Hypothalamus (tissue), 51 donors: ENCODE measurements around the gene RUNDC1.
"Not testable (repeated sequence)": the region's sequence is repeated elsewhere in the genome, so short reads cannot be mapped to it uniquely, and the experiment has no call there.

ENCODE experiments used
- DNase-seq, 51 donors: peaks; one replicate each; lab custom pipeline; 2025; lab: John Stamatoyannopoulos, UW

The RUNDC1 gene

GRCh38 chr17:42980274-42980765 lies at the start of gene RUNDC1:
TSS of gene RUNDC1 (plus strand) at chr17:42980565. CDS start at chr17:42980577, 12 bp downstream.
- DNase-seq = peak; percentile 11 to 88 (median 72)

- peak in 29 of 51 donors; percentile 1 to 56 (median 15) for DNase-seq
These were observed 42.4 kb upstream of the RUNDC1 start for GRCh38 chr17:42937712-42938596.

- no peak for DNase-seq
These were observed 36.2 kb upstream of the RUNDC1 start for GRCh38 chr17:42944211-42944610.

- DNase-seq = no peak
These were observed 33.6 kb upstream of the RUNDC1 start for GRCh38 chr17:42946812-42947211.

GRCh38 chr17:42950044-42950783 lies 30.2 kb upstream of the RUNDC1 start:
- DNase-seq = no peak

GRCh38 chr17:42953669-42954068 lies 26.7 kb upstream of the RUNDC1 start:
- no peak for DNase-seq

GRCh38 chr17:42964161-42964932 lies 16.0 kb upstream of the RUNDC1 start, which contains the start of gene AARSD1:
TSS of gene AARSD1 (minus strand) at chr17:42964454. CDS start at chr17:42964440, 14 bp downstream.
- peak; percentile 33 to 93 (median 79) for DNase-seq

GRCh38 chr17:42967925-42968324 lies 12.4 kb upstream of the RUNDC1 start:
- no peak for DNase-seq

GRCh38 chr17:42969001-42969581 lies 11.3 kb upstream of the RUNDC1 start:
- peak in 9 of 51 donors; percentile 1 to 15 (median 5) for DNase-seq

GRCh38 chr17:42971589-42971988 lies 8.8 kb upstream of the RUNDC1 start:
- no peak for DNase-seq

GRCh38 chr17:42973323-42973722 lies 7.0 kb upstream of the RUNDC1 start:
- DNase-seq = not testable (repeated sequence)

- DNase-seq = no peak
These were observed 5.1 kb upstream of the RUNDC1 start for GRCh38 chr17:42975265-42975664.

GRCh38 chr17:42975701-42976100 lies 4.7 kb upstream of the RUNDC1 start:
- DNase-seq = not testable (repeated sequence)

GRCh38 chr17:42979511-42980273 lies 673 bp upstream of the RUNDC1 start, which contains the start of gene PTGES3L:
TSS of gene PTGES3L (minus strand) at chr17:42980080. CDS start at chr17:42980053, 27 bp downstream.
- peak in 14 of 51 donors; percentile 4 to 64 (median 30) for DNase-seq

- DNase-seq = peak in 33 of 51 donors; percentile 8 to 67 (median 31)
These were observed 517 bp downstream of the RUNDC1 start for GRCh38 chr17:42980766-42981397.

- DNase-seq = no peak
These were observed 1.9 kb downstream of the RUNDC1 start for GRCh38 chr17:42982266-42982665.

- no peak for DNase-seq
These were observed 4.9 kb downstream of the RUNDC1 start for GRCh38 chr17:42985225-42985624.

GRCh38 chr17:42989141-42989540 lies 8.8 kb downstream of the RUNDC1 start:
- no peak for DNase-seq
